ENCODE data around the gene SLC4A7.

SLC4A7 gene

GRCh38 chr3:27504749-27505148, 20.6 kb upstream of the SLC4A7 start:
- H3K4me3 ChIP-seq (replicated peaks; ENCODE audit: low read depth, low read length) = no peak overlapping the region
- TF ChIP-seq, protein P1, sequence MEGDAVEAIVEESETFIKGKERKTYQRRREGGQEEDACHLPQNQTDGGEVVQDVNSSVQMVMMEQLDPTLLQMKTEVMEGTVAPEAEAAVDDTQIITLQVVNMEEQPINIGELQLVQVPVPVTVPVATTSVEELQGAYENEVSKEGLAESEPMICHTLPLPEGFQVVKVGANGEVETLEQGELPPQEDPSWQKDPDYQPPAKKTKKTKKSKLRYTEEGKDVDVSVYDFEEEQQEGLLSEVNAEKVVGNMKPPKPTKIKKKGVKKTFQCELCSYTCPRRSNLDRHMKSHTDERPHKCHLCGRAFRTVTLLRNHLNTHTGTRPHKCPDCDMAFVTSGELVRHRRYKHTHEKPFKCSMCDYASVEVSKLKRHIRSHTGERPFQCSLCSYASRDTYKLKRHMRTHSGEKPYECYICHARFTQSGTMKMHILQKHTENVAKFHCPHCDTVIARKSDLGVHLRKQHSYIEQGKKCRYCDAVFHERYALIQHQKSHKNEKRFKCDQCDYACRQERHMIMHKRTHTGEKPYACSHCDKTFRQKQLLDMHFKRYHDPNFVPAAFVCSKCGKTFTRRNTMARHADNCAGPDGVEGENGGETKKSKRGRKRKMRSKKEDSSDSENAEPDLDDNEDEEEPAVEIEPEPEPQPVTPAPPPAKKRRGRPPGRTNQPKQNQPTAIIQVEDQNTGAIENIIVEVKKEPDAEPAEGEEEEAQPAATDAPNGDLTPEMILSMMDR (IDR thresholded peaks at IDR 0.05; ENCODE audit: low read length, missing control alignments) = no peak
- no peak for DNase-seq (ENCODE audit: low read depth)

DNA sequence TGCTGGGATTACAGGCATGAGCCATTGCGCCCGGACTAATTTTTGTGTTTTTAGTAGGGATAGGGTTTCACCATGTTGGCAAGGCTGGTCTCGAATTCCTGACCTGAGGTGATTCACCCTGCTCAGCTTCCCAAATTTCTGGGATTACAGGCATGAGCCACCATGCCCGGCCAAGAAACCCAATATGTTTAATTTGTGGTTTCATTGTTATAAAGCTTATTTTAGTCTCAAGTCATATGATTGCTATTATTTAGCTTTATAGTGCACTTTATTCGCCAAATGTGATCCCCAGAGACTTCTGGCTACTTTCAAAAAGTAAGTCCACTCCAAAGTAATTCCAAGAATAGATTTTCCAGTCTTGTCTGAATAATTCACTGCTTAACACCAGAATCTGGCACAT, 19.3 kb upstream of the SLC4A7 start:
- TF ChIP-seq, protein P1 (IDR thresholded peaks at IDR 0.05; ENCODE audit: low read length, missing control alignments) = no peak
- H3K4me3 ChIP-seq (replicated peaks; ENCODE audit: low read depth, low read length) = no peak overlapping the region
- DNase-seq (ENCODE audit: low read depth) = no peak

DNA sequence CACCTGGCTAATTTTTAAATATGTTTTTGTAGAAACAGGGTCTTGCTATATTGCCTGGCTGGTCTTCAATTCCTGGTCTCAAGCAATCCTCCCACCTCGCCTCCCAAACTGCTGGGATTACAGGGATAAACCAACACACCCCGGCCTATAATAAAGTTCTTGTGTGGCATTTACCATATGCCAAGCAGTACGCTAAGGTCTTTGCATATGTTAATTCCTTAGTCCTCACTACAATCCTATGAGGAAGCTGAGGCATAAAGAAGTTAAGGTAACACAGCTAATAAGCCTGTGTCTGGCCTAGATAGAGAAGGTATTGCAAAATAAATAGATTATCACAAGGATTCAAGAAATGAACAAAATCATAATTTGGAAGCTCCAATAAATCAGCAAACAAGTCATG, 17.6 kb upstream of the SLC4A7 start:
- TF ChIP-seq, protein P1 (IDR thresholded peaks at IDR 0.05; ENCODE audit: low read length, missing control alignments) = no peak
- DNase-seq (ENCODE audit: low read depth) = no peak

DNA sequence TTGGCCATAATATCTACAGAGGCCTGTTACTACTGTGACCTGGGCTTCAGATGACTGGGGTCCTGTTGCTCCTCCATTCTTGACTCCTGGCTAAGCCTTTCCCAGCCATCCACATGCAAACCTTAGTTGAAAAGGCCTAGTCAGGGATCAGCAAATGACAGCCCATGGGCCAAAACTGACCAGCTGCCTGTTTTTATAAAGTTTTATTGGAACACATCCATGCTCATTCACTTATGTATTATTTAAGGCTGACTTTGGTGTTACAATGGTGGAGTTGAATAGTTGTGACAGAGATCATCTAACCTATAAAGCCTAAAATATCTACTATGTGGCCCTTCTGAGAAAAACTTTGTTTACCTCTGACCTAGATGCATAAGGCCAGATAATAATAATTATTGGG, 16.8 kb upstream of the SLC4A7 start:
- TF ChIP-seq, protein P1 (IDR thresholded peaks at IDR 0.05; ENCODE audit: low read length, missing control alignments) = no peak
- DNase-seq (ENCODE audit: low read depth) = no peak
- H3K4me3 ChIP-seq (replicated peaks; ENCODE audit: low read depth, low read length) = no peak overlapping the region

More for the DNA sequence above, 17.6 kb upstream of the SLC4A7 start:
- no peak overlapping the region for H3K4me3 ChIP-seq (replicated peaks; ENCODE audit: low read depth, low read length)

GRCh38 chr3:27500035-27500434, 15.9 kb upstream of the SLC4A7 start:
- H3K4me3 ChIP-seq (replicated peaks; ENCODE audit: low read depth, low read length) = no peak overlapping the region
- DNase-seq (ENCODE audit: low read depth) = no peak
- TF ChIP-seq, protein P1 (IDR thresholded peaks at IDR 0.05; ENCODE audit: low read length, missing control alignments) = no peak

DNA sequence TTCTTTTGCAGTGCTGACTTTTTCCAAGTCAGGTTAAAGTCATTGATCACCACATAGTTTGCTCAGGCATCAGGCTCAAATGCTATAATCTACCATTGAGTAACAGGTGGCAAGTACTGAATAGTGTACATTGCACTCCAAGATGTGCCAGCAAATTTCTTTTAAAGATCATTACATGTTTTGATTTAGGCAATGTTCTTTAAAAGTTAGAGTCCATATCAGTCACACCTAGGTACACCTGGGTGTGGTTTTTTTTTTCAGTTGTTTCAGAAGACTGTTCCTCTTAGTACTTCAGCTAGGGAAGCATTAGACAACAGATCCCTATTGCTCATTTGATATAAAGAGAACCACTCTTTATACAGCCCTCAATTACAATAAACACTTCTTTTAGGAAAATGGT, 10.6 kb upstream of the SLC4A7 start:
- TF ChIP-seq, protein P1 (IDR thresholded peaks at IDR 0.05; ENCODE audit: low read length, missing control alignments) = no peak
- no peak for DNase-seq (ENCODE audit: low read depth)
- H3K4me3 ChIP-seq (replicated peaks; ENCODE audit: low read depth, low read length) = no peak overlapping the region

DNA sequence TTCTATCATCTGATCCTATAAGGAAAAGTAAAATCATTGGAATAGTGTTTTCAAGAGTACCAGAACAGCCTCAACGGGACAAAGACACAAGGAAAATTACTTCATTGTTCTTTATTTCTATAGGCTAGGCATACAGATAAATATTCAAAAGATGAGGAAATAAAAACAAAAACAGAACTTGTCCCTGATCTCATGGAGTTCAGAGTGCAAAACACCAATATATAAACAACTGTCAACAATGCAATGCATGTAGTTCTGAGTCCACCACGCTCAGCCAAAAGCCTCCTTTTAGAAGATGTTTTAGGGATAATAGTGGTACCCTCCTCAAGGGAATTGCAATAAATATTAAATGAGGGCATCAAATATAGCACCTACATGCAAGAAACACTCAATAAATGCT, 4.6 kb upstream of the SLC4A7 start:
- DNase-seq (ENCODE audit: low read depth) = no peak
- H3K4me3 ChIP-seq (replicated peaks; ENCODE audit: low read depth, low read length) = no peak overlapping the region
- TF ChIP-seq, protein P1 (IDR thresholded peaks at IDR 0.05; ENCODE audit: low read length, missing control alignments) = no peak
